Stimulated activated naive CD8-positive, alpha-beta T cell treated with anti-CD3 and anti-CD28 coated beads, Interleukin-15, Interleukin-2, amounts not matched to agents 100 ng/mL and 50 ng/mL, for 24 hours (primary cell): ENCODE results near the gene KAZN.

Experiments
- H3K27ac Mint-ChIP-seq: one replicate; pipeline ENCODE4 v1.8.0; 2021; ENCODE audit warnings: mild to moderate bottlenecking, mixed read lengths
- H3K27me3 Mint-ChIP-seq: one replicate; pipeline ENCODE4 v1.8.0; 2021; ENCODE audit warnings: mixed read lengths
- H3K36me3 Mint-ChIP-seq: one replicate; pipeline ENCODE4 v1.8.0; 2021; ENCODE audit warnings: low read depth, mixed read lengths
- H3K4me1 Mint-ChIP-seq: one replicate; pipeline ENCODE4 v1.8.0; 2021; ENCODE audit warnings: low read depth, mixed read lengths
- H3K4me3 Mint-ChIP-seq: one replicate; pipeline ENCODE4 v1.8.0; 2021; ENCODE audit warnings: mild to moderate bottlenecking, mixed read lengths
- H3K9me3 Mint-ChIP-seq: one replicate; pipeline ENCODE4 v1.8.0; 2021; ENCODE audit warnings: mixed read lengths

KAZN gene

DNA sequence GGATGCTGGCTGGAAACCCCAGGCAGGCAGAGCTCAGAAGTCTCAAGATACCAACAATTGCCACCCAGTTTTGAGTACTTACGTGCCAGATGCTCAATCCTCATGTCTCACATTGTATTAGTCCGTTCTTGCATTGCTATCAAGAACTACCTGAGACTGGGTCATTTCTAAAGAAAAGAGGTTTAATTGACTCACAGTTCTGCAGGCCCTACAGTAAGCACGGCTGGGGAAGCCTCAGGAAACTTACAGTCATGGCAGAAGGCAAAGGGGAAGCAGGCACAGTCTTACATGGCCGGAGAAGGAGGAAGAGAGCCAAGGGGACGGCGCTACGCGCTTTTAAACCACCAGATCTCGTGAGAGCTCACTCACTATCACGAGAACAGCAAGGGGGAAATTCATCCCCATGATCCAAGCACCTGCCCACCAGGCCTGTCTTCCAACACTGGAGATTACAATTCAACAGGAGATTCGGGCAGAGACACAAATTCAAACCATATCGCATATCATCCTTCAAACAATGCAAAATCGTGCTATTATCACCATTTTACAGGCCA lies 58.0 kb downstream of the KAZN start:
- no peak overlapping the region for H3K27ac Mint-ChIP-seq
- H3K9me3 Mint-ChIP-seq: no peaks in the 10 kb centered on the region
- H3K4me3 Mint-ChIP-seq: no peak overlapping the region
- no peaks in the 10 kb centered on the region for H3K4me1 Mint-ChIP-seq
- H3K27me3 Mint-ChIP-seq: peaks cover 4% of the 10 kb centered on the region
- H3K36me3 Mint-ChIP-seq: no peaks in the 10 kb centered on the region

DNA sequence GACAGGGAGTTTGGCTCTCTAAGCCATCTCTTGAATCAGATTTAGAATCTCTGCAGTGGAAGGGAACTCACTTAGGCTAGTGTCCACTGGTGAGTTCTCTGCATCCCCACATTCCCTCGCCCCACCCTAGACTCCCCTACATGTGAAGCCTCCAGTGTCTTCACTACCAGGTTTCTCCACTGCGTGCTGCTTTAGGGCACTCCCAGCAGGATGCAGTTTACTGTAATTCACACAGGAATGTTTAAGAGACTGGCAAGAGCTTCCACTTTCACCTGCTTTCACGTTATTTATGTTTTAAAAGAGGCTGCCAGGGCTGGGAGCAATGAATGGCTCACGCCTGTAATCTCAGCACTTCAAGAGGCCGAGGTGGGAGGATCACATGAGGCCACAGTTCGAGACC lies 60.2 kb downstream of the KAZN start:
- Mint-ChIP-seq H3K4me3 (no peak overlapping the region), H3K27me3 (peaks cover 4% of the 10 kb centered on the region), H3K9me3 (no peaks in the 10 kb centered on the region), H3K4me1 (no peaks in the 10 kb centered on the region), H3K36me3 (no peaks in the 10 kb centered on the region), H3K27ac (no peak overlapping the region)

DNA sequence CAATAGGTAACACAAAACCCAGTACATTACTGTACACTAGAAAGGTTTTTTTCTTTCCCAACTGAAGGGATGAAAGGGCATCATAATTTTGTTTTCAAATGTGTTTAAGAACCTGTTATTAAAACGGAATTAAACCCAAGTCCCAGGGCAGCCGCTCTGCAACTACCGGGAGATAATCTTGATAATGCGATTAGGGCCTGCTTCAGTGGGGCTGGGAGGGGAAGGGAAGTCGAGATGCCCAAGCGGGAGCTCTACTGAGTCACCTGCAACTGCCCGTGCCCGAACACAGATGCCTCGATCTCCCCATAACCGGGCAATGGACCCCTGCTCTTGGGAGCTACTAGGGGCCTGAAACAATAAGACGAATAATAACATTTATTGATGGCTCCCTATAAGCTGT lies 61.4 kb downstream of the KAZN start:
- no peaks in the 10 kb centered on the region for H3K9me3 Mint-ChIP-seq
- H3K4me3 Mint-ChIP-seq: no peak overlapping the region
- no peaks in the 10 kb centered on the region for H3K4me1 Mint-ChIP-seq
- H3K27ac Mint-ChIP-seq: no peak overlapping the region
- H3K36me3 Mint-ChIP-seq: no peaks in the 10 kb centered on the region
- H3K27me3 Mint-ChIP-seq: peaks cover 4% of the 10 kb centered on the region

DNA sequence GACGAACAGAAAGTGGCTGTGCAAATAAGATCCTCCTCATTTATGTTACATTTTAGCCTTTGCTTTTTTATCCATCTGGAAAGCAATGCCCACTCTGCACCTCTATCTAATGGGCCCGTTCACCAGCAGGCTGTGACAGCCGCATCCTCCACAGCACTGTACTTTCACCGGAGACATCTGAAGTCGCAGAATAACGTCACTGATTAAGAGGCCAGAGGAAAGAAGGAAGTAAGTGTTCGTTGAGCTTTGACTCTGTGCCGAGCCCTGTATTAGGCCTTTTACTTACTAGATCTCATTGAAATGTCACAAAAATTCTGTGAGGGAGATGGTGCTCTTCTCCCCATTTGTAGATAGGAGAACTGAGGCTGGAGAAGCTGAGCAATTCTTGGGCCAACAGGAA lies 62.3 kb downstream of the KAZN start:
- no peak overlapping the region for H3K4me3 Mint-ChIP-seq
- H3K27ac Mint-ChIP-seq: no peak overlapping the region
- peaks cover 4% of the 10 kb centered on the region for H3K27me3 Mint-ChIP-seq
- H3K9me3 Mint-ChIP-seq: no peaks in the 10 kb centered on the region
- H3K4me1 Mint-ChIP-seq: no peaks in the 10 kb centered on the region
- no peaks in the 10 kb centered on the region for H3K36me3 Mint-ChIP-seq

DNA sequence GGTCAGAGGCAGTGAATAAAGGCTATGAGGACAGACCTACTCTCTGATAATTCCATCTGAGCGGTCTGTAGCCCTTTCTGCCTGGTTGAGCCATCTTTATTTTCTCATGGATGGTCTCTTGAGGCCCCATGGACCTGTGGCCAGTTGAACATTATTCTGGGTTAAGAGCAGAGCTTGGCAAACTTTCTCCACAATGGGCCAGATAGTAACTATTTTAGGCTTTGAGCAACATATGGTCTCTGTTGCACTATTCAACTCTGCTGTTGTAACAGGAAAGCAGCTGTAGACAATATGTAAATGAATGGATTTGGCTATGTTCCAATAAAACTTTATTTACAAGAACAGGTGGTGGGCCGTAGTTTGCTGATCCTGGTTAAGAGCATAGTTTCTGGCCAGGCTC lies 62.7 kb downstream of the KAZN start:
- no peak overlapping the region for H3K27ac Mint-ChIP-seq
- H3K27me3 Mint-ChIP-seq: peaks cover 4% of the 10 kb centered on the region
- H3K4me3 Mint-ChIP-seq: no peak overlapping the region
- H3K36me3 Mint-ChIP-seq: no peaks in the 10 kb centered on the region
- no peaks in the 10 kb centered on the region for H3K4me1 Mint-ChIP-seq
- H3K9me3 Mint-ChIP-seq: no peaks in the 10 kb centered on the region

DNA sequence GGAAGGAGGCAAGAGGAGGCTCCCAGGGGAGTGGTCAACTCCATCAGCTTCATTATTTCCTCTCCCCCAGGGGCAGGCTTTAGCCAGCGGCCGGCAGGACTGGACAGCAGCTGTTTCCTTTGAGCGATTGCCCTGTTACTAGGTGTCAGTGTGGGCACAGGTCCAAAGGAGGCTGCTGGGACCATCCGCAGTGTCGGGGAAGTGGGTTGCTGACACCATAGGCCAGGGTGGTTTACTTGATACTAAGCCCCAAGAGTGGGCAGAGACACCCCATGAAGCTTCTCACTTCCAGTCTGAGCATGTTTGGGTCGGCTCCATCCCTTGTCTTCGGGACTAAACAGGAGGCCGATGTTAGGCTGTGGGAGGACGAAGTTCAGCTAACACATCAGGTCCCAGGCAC lies 63.6 kb downstream of the KAZN start:
- no peak overlapping the region for H3K27ac Mint-ChIP-seq
- H3K4me3 Mint-ChIP-seq: no peak overlapping the region
- H3K36me3 Mint-ChIP-seq: no peaks in the 10 kb centered on the region
- H3K9me3 Mint-ChIP-seq: no peaks in the 10 kb centered on the region
- H3K27me3 Mint-ChIP-seq: peaks cover 4% of the 10 kb centered on the region
- no peaks in the 10 kb centered on the region for H3K4me1 Mint-ChIP-seq

DNA sequence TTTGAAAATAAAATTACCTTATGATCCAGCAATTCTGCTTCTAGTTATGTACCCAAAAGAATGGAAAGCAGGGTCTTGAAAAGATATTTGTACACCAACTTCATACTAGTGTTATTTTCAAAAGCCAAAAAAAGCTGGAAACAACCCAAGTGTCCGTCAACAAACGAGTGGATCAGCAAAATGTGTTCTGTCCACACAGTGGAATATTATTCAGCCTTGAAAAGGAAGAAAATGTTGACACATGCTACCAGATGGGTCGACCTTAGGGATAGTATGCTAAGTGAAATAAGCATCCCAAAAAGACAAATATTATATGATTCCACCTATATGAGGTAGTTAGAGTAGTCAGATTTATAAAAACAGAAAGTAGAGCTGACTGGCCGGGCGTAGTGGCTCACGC lies 65.3 kb downstream of the KAZN start:
- Mint-ChIP-seq H3K27me3 (no peaks in the 10 kb centered on the region), H3K9me3 (no peaks in the 10 kb centered on the region), H3K4me1 (no peaks in the 10 kb centered on the region)

DNA sequence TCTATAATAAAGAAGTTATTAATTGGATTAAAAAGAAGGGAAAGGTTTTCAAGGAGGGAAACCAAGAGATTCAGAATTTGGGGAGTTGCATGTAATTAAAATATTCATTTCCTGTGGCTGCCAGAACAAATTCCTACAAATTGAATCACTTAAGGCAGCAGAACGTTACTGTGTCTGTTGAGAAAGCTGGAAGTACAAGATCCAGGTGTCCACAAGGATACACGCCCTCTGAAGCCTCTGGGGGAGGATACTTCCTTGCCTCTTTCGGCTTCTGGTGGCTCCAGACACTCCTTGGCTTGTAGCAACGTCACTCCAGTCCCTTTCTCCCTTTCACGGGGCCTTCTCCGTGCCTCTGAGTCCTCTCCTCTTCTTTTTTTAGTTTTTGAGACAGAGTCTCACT lies 67.9 kb downstream of the KAZN start:
- H3K36me3 Mint-ChIP-seq: no peaks in the 10 kb centered on the region
- H3K27ac Mint-ChIP-seq: no peak overlapping the region
- H3K4me1 Mint-ChIP-seq: no peaks in the 10 kb centered on the region
- H3K27me3 Mint-ChIP-seq: no peaks in the 10 kb centered on the region
- H3K9me3 Mint-ChIP-seq: no peaks in the 10 kb centered on the region
- H3K4me3 Mint-ChIP-seq: no peak overlapping the region

More for the DNA sequence above, 65.3 kb downstream of the KAZN start:
- Mint-ChIP-seq H3K4me3 (no peak overlapping the region), H3K27ac (no peak overlapping the region), H3K36me3 (no peaks in the 10 kb centered on the region)

DNA sequence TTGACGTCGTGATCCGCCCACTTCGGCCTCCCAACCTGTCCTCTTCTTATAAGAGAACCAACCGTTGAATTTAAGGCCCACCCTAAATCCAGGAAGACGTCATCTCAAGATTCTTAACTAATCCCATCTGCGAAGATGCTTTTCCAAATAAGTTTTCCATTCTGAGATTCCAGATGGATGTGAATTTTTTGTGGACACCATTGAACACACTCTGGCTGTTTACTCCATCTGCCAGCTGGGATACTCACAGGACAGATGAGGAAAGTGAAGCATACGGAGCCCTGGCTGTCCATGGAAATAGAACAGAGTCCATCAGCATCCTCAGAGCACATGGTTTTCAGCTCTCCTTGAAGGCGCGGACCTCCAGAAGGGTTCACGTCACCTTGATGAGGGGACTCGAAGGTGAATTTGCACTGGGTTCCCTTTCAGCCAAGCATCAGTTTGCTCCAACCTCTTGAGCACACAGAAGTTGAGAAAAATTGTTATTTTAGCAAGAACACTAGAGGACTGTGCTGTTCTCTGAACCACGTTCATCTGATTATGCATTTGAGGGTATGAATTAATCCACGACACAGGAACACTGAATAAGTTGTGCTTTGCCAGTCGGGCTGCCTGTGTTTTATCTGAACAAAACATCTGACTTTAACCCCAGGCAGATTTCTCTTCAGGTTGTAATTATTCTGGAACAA lies 68.6 kb downstream of the KAZN start:
- Mint-ChIP-seq H3K27ac (no peak overlapping the region), H3K36me3 (no peaks in the 10 kb centered on the region), H3K9me3 (no peaks in the 10 kb centered on the region), H3K27me3 (no peaks in the 10 kb centered on the region), H3K4me3 (no peak overlapping the region), H3K4me1 (no peaks in the 10 kb centered on the region)

DNA sequence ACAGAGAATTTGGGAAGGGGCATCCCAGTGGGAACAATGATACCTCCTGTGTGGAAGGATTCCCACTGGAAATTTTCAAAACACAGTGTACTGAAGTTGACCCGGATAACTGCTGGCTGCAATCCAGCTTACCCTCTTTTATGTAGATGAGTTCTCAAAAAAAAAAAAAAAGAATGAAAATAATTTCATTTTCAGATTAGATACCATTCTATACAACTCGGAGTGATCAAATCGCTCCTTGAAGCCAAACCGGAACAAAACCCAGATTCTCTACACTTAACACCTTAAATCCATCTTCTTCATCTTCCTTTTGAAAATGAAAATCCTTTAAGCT lies 69.1 kb downstream of the KAZN start:
- no peak overlapping the region for H3K27ac Mint-ChIP-seq
- H3K9me3 Mint-ChIP-seq: no peaks in the 10 kb centered on the region
- no peaks in the 10 kb centered on the region for H3K4me1 Mint-ChIP-seq
- H3K27me3 Mint-ChIP-seq: no peaks in the 10 kb centered on the region
- H3K4me3 Mint-ChIP-seq: no peak overlapping the region
- no peaks in the 10 kb centered on the region for H3K36me3 Mint-ChIP-seq

DNA sequence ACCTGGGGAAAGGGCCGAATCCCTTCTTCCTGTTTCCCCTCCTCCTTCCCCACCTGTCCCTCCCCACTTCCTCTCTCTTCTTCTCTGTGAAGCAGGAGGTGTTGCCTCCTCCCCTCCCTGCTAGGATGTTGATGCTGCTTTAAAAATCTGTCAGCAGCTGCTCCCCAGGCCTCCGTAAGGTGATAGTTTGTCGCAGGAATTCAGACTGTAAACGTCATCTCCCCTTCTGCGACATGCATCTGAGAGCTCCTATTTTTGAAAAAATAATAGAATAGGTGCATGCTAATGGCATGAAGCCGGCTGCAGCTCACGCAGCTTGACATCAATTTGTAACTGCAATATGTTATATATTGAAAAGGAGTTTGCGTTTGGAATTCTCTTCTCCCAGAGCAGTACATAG lies 70.1 kb downstream of the KAZN start:
- no peaks in the 10 kb centered on the region for H3K27me3 Mint-ChIP-seq

DNA sequence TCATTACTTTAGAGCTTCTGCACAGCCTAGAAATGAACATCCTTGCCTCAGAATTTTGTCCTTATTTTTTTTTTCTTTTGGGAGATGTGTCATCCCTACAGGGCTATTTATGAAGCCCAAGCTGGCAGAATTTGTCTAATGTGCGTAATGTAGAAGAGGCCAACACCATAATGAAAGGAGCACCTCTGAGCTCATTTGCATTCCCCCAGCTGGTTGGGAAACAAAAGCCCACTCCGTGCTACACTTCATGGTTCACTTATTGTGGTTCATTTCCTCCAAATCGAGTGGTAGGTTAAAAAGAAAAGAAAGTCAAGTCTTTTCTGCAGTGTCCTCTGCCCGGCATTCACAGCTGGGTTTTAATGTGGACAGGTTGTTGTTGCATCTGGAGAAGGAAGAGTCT lies 73.5 kb downstream of the KAZN start:
- Mint-ChIP-seq H3K36me3 (no peaks in the 10 kb centered on the region), H3K27ac (no peak overlapping the region), H3K9me3 (no peaks in the 10 kb centered on the region), H3K4me3 (no peak overlapping the region), H3K4me1 (no peaks in the 10 kb centered on the region), H3K27me3 (no peaks in the 10 kb centered on the region)

More for the DNA sequence above, 70.1 kb downstream of the KAZN start:
- Mint-ChIP-seq H3K9me3 (no peaks in the 10 kb centered on the region), H3K4me1 (no peaks in the 10 kb centered on the region), H3K36me3 (no peaks in the 10 kb centered on the region), H3K27ac (no peak overlapping the region), H3K4me3 (no peak overlapping the region)

DNA sequence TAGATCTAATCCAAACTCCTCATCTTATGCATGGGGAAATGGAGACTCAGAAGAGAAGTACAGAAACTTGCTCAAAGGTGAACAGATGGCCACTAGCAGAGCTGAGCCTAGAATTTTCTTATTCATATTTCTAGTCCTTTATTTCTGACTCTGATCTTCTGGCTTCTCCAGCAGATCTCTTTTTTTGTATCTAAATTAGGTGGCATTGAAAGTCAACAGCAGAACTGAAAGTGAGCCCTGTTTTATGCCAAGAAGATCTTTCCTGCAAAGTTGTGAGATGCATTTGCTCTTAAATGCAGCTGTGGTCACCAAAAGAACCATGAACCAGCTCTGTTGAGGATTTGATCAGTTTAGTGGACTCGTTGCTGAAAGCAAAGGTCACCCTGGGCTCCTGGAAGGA lies 75.5 kb downstream of the KAZN start:
- Mint-ChIP-seq H3K27me3 (no peaks in the 10 kb centered on the region), H3K36me3 (no peaks in the 10 kb centered on the region), H3K4me3 (no peak overlapping the region), H3K27ac (no peak overlapping the region), H3K9me3 (no peaks in the 10 kb centered on the region), H3K4me1 (no peaks in the 10 kb centered on the region)

DNA sequence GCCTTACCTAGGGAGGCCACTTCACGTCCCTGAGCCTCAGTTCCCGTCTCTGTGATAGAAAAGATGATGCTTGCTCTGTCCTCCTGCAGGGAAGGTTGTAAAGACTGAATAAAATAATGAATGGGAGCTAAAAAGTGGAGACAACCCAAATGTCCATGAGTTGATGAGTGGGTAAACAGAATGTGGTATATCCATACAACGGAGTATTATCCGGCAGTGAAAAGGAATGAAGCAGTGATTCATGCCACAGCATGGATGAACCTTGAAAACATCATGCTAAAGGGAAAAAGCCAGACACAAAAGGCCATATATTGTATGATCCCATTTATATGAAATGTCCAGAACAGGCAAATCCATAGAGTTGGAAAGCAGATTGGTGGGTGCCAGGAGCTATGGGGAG lies 77.9 kb downstream of the KAZN start:
- H3K27ac Mint-ChIP-seq: no peak overlapping the region
- no peaks in the 10 kb centered on the region for H3K36me3 Mint-ChIP-seq
- no peaks in the 10 kb centered on the region for H3K27me3 Mint-ChIP-seq
- H3K9me3 Mint-ChIP-seq: no peaks in the 10 kb centered on the region
- H3K4me1 Mint-ChIP-seq: no peaks in the 10 kb centered on the region
- H3K4me3 Mint-ChIP-seq: no peak overlapping the region

DNA sequence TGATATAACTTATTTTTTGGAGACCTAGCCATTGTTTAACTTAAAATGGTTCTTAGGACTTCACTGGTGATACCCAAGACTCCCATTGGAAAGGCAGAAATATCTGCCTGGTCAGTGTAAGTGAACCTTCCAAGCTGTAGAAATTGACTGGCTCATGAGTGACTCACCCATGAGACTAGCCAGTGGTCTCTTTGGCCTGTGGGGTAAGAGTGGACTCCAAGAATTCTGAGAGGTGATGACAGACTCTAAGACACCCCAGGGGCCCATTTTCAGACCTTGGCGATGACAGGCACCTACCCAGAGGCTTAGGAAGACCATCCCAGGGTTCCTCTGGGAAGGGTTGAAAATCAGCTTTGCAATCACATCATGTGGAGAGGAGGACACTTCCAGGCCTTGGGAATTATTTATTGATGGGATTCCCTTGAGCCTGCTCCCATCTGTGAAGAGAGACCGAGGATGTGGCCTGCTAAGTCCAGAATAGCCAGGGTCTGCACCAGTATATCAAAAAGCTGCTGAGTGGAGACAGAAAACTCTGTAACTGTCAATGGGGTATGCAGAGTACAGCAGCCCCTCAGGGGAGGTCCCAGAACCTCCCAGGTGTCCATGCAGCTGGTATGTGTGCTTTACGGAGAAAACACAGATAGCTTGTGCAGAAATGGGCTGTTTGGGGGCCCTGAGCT lies 78.9 kb downstream of the KAZN start:
- Mint-ChIP-seq H3K27ac (no peak overlapping the region), H3K4me3 (no peak overlapping the region), H3K4me1 (no peaks in the 10 kb centered on the region), H3K36me3 (no peaks in the 10 kb centered on the region), H3K9me3 (peaks cover 3% of the 10 kb centered on the region), H3K27me3 (no peaks in the 10 kb centered on the region)
